HEK293 (cell line): ENCODE measurements around the gene UBR7.

ENCODE experiments used
- CTCF ChIA-PET: fragments of 350-600 bp; formaldehyde crosslinking; extraction: SDS; loops from one replicate; lab custom pipeline; 2021; ENCODE audit warnings: antibody characterized with exemption; lab: Yijun Ruan, JAX
- POLR2A ChIA-PET: fragments of 300-600 bp; formaldehyde crosslinking; extraction: SDS; loops from one replicate; lab custom pipeline; 2020; ENCODE audit warnings: antibody characterized with exemption, inconsistent platforms; lab: Yijun Ruan, JAX
- H3K27ac ChIP-seq: fragments of 200-500 bp; sonication (Bioruptor generic); 2 replicates; pipeline ENCODE4 v1.5.1; 2014; ENCODE audit warnings: low read depth, low read length, control low read depth, inconsistent platforms; ENCODE audit errors: extremely low read depth
- H3K36me3 ChIP-seq, 2 experiments: fragments of 200-500 bp in 1 of 2; sonication (Bioruptor generic) in 1 of 2; 1 replicate in 1 of 2; 2 replicates in 1 of 2; pipeline ENCODE4 v1.5.1; 2014 to 2017; ENCODE audit warnings: inconsistent platforms in 2 of 2, low read length in 2 of 2; ENCODE audit not compliant: control insufficient read depth in 2 of 2, insufficient read depth in 1 of 2
- H3K4me1 ChIP-seq: fragments of 200-500 bp; sonication (Bioruptor generic); 2 replicates; pipeline ENCODE4 v1.5.1; 2014; ENCODE audit warnings: mild to moderate bottlenecking, low read length, inconsistent platforms; ENCODE audit not compliant: control insufficient read depth, insufficient read depth
- H3K4me3 ChIP-seq: 2 replicates; pipeline ENCODE4 v1.5.1; 2011; ENCODE audit warnings: low read depth, mild to moderate bottlenecking, control low read depth, low read length, moderate library complexity
- H3K9me3 ChIP-seq: fragments of 200-500 bp; sonication (Bioruptor generic); 2 replicates; pipeline ENCODE4 v1.5.1; 2014; ENCODE audit warnings: low read depth, low read length, inconsistent platforms; ENCODE audit not compliant: control insufficient read depth, insufficient read depth
- BCL11B ChIP-seq: fragments of 450-650 bp; formaldehyde crosslinking; IDR thresholded peaks from 2 replicates; pipeline ENCODE4 v1.5.1; 2016; ENCODE audit warnings: low read depth, missing biosample characterization, missing genetic modification characterization
- CTCF ChIP-seq: fragments of 450-650 bp; formaldehyde crosslinking; IDR thresholded peaks from 2 replicates; pipeline ENCODE4 v1.5.1; 2016; ENCODE audit warnings: missing biosample characterization, missing genetic modification characterization
- ELK4 ChIP-seq: IDR thresholded peaks from 2 replicates; pipeline ENCODE4 v1.6.1; 2011; ENCODE audit warnings: mild to moderate bottlenecking, low read depth, low read length, borderline replicate concordance
- GFI1B ChIP-seq: fragments of 450-650 bp; formaldehyde crosslinking; IDR thresholded peaks from 2 replicates; pipeline ENCODE4 v1.5.1; 2016; ENCODE audit warnings: missing biosample characterization, missing genetic modification characterization
- GLI4 ChIP-seq: fragments of 450-650 bp; formaldehyde crosslinking; IDR thresholded peaks from 2 replicates; pipeline ENCODE4 v1.5.1; 2016; ENCODE audit warnings: missing biosample characterization, missing genetic modification characterization
- GLIS1 ChIP-seq: fragments of 450-650 bp; formaldehyde crosslinking; IDR thresholded peaks from 2 replicates; pipeline ENCODE4 v1.5.1; 2016; ENCODE audit warnings: missing biosample characterization, missing genetic modification characterization
- KLF7 ChIP-seq: fragments of 450-650 bp; formaldehyde crosslinking; IDR thresholded peaks from 2 replicates; pipeline ENCODE4 v1.5.1; 2016; ENCODE audit warnings: missing biosample characterization, missing genetic modification characterization, borderline replicate concordance
- KLF9 ChIP-seq: fragments of 450-650 bp; formaldehyde crosslinking; IDR thresholded peaks from 2 replicates; pipeline ENCODE4 v1.5.1; 2016; ENCODE audit warnings: missing biosample characterization, missing genetic modification characterization, low read depth
- PRDM1 ChIP-seq: fragments of 450-650 bp; formaldehyde crosslinking; IDR thresholded peaks from 2 replicates; pipeline ENCODE4; 2016; ENCODE audit warnings: missing biosample characterization, missing genetic modification characterization
- PRDM4 ChIP-seq: fragments of 450-650 bp; formaldehyde crosslinking; IDR thresholded peaks from 2 replicates; pipeline ENCODE4 v1.5.1; 2017; ENCODE audit warnings: missing biosample characterization, missing genetic modification characterization
- RBAK ChIP-seq: fragments of 450-650 bp; formaldehyde crosslinking; IDR thresholded peaks from 2 replicates; pipeline ENCODE4 v1.5.1; 2016; ENCODE audit warnings: missing biosample characterization, missing genetic modification characterization
- ZBTB26 ChIP-seq: fragments of 450-650 bp; formaldehyde crosslinking; optimal IDR thresholded peaks from 2 replicates; pipeline ENCODE3; 2016; ENCODE audit warnings: missing biosample characterization, mild to moderate bottlenecking, missing genetic modification characterization
- ZBTB44 ChIP-seq: fragments of 450-650 bp; IDR thresholded peaks from 2 replicates; pipeline ENCODE4 v1.5.1; 2018; ENCODE audit warnings: missing biosample characterization, mild to moderate bottlenecking, missing genetic modification characterization
- ZFHX2 ChIP-seq: fragments of 450-650 bp; formaldehyde crosslinking; conservative IDR thresholded peaks from 2 replicates; pipeline ENCODE4 v1.5.1; 2016; ENCODE audit warnings: missing biosample characterization, missing genetic modification characterization
- ZNF248 ChIP-seq: fragments of 450-650 bp; formaldehyde crosslinking; IDR thresholded peaks from 2 replicates; pipeline ENCODE4 v1.5.1; 2017; ENCODE audit warnings: missing biosample characterization, missing genetic modification characterization
- ZNF26 ChIP-seq: fragments of 450-650 bp; formaldehyde crosslinking; IDR thresholded peaks from 2 replicates; pipeline ENCODE4 v1.5.1; 2016; ENCODE audit warnings: missing biosample characterization, missing genetic modification characterization
- ZNF311 ChIP-seq: fragments of 450-650 bp; formaldehyde crosslinking; IDR thresholded peaks from 2 replicates; pipeline ENCODE4 v1.5.1; 2017; ENCODE audit warnings: missing biosample characterization, missing genetic modification characterization, borderline replicate concordance
- ZNF350 ChIP-seq: fragments of 450-650 bp; formaldehyde crosslinking; IDR thresholded peaks from 2 replicates; pipeline ENCODE4 v1.5.0; 2017; ENCODE audit warnings: missing biosample characterization, mild to moderate bottlenecking, missing genetic modification characterization
- ZNF37A ChIP-seq: fragments of 450-650 bp; IDR thresholded peaks from 2 replicates; pipeline ENCODE4 v1.5.1; 2018; ENCODE audit warnings: missing biosample characterization, missing genetic modification characterization
- ZNF555 ChIP-seq: fragments of 450-650 bp; formaldehyde crosslinking; conservative IDR thresholded peaks from 2 replicates; pipeline ENCODE4 v1.5.1; 2017; ENCODE audit warnings: missing biosample characterization, mild to moderate bottlenecking, missing genetic modification characterization, inconsistent platforms
- ZNF561 ChIP-seq: fragments of 450-650 bp; IDR thresholded peaks from 2 replicates; pipeline ENCODE4 v1.5.1; 2018; ENCODE audit warnings: missing biosample characterization, missing genetic modification characterization, borderline replicate concordance
- ZNF704 ChIP-seq: fragments of 450-650 bp; formaldehyde crosslinking; IDR thresholded peaks from 2 replicates; pipeline ENCODE4 v1.5.1; 2016; ENCODE audit warnings: missing biosample characterization, missing genetic modification characterization
- ZNF843 ChIP-seq: fragments of 450-650 bp; formaldehyde crosslinking; IDR thresholded peaks from 2 replicates; pipeline ENCODE4 v1.5.1; 2016; ENCODE audit warnings: missing biosample characterization, missing genetic modification characterization
- ZSCAN30 ChIP-seq: fragments of 450-650 bp; IDR thresholded peaks from 2 replicates; pipeline ENCODE4 v1.5.1; 2018; ENCODE audit warnings: missing biosample characterization, mild to moderate bottlenecking, missing genetic modification characterization, moderate library complexity
- ZXDB ChIP-seq: fragments of 450-650 bp; formaldehyde crosslinking; IDR thresholded peaks from 2 replicates; pipeline ENCODE4 v1.5.1; 2016; ENCODE audit warnings: missing biosample characterization, missing genetic modification characterization

UBR7 gene

GRCh38 chr14:93185349-93185720, 21.7 kb upstream of the UBR7 start:
- CTCF ChIA-PET, result interaction anchor here (0.9 to 2.5 kb wide), 3 partner anchors 15 to 72 kb away, joined by 4 to 12 read pairs (median 10); partner anchors contain the start of genes GON7 and UBR7
- Histone ChIP-seq H3K4me3 (peak overlapping the region; percentile 91), H3K4me1 (peaks cover 6% of the 10 kb centered on the region; the same call in 1 of the 2 replicates), H3K36me3 (peaks cover 25 to 48% of the 10 kb centered on the region in 2 experiments), H3K9me3 (no peaks in the 10 kb centered on the region), H3K27ac (peak overlapping the region; percentile 97)
- POLR2A ChIA-PET, result interaction anchor here (0.7 to 4.7 kb wide), 6 partner anchors 8 to 351 kb away, joined by 3 to 44 read pairs (median 4); partner anchors contain the start of genes GON7, ITPK1 and UBR7
- 0 out of 2 replicates have a peak, but pooled peaks have one; percentile 7 for TF ChIP-seq GLIS1 (tag by site-specific recombination)
- no peak for TF ChIP-seq ZNF37A (tag by site-specific recombination)
- TF ChIP-seq ZNF555, result no peak
- no peak for TF ChIP-seq CTCF (tag by site-specific recombination)
- peak; percentile 26; the same call in 1 of the 2 replicates for TF ChIP-seq ZXDB (tag by site-specific recombination)
- TF ChIP-seq ZNF248 (tag by site-specific recombination), result no peak
- no peak for TF ChIP-seq PRDM4 (tag by site-specific recombination)
- no peak for TF ChIP-seq BCL11B (tag by site-specific recombination)
- TF ChIP-seq KLF9 (tag by site-specific recombination), result no peak
- TF ChIP-seq ZNF561 (tag by site-specific recombination), result no peak
- TF ChIP-seq KLF7 (tag by site-specific recombination), result no peak
- TF ChIP-seq ZNF311 (tag by site-specific recombination), result no peak
- TF ChIP-seq ELK4, result no peak
- TF ChIP-seq ZNF704 (tag by site-specific recombination), result no peak
- TF ChIP-seq ZBTB44 (tag by site-specific recombination), result no peak
- peak; percentile 11; the same call in 1 of the 2 replicates for TF ChIP-seq GFI1B (tag by site-specific recombination)
- TF ChIP-seq ZNF843 (tag by site-specific recombination), result no peak
- no peak for TF ChIP-seq GLI4 (tag by site-specific recombination)
- no peak for TF ChIP-seq ZNF26 (tag by site-specific recombination)
- TF ChIP-seq ZSCAN30 (tag by site-specific recombination), result no peak
- no peak for TF ChIP-seq ZNF350
- no peak for TF ChIP-seq ZFHX2 (tag by site-specific recombination)
- no peak for TF ChIP-seq RBAK
- no peak for TF ChIP-seq ZBTB26 (tag by site-specific recombination)
- TF ChIP-seq PRDM1 (tag by site-specific recombination), result peak; percentile 55
